Thymus (tissue), 11 donors: ENCODE data around the gene FAM120B. TPM values are rescaled to one million over a fixed set of nuclear protein-coding genes. Genes with fewer than 3 reads are reported as not detected.

Experiments used
- DNase-seq, 9 donors: peaks; one replicate each; pipeline ENCODE4 v3.0.0-alpha.2; 2013; ENCODE audit warnings: low spot score in 9 of 9, low read depth in 6 of 9, missing footprints in 1 of 9
- H3K27ac ChIP-seq, 2 donors: one replicate each; pipeline ENCODE4 v1.5.1; 2013; ENCODE audit warnings: control low read depth in 1 of 2, low read depth in 1 of 2, low read length in 1 of 2, mild to moderate bottlenecking in 1 of 2, moderate library complexity in 1 of 2
- H3K27me3 ChIP-seq, 2 donors: one replicate each; pipeline ENCODE4 v1.5.1; 2013; ENCODE audit warnings: low read length in 1 of 2; ENCODE audit not compliant: control insufficient read depth in 2 of 2, insufficient read depth in 1 of 2
- H3K36me3 ChIP-seq, 2 donors: one replicate each; pipeline ENCODE4 v1.5.1; 2013; ENCODE audit warnings: low read length in 1 of 2, mild to moderate bottlenecking in 1 of 2, moderate library complexity in 1 of 2; ENCODE audit not compliant: control insufficient read depth in 2 of 2, insufficient read depth in 2 of 2
- H3K4me1 ChIP-seq, 2 donors: one replicate each; pipeline ENCODE4 v1.5.1; 2013; ENCODE audit warnings: low read length in 2 of 2; ENCODE audit not compliant: control insufficient read depth in 2 of 2, insufficient read depth in 2 of 2
- H3K4me3 ChIP-seq, 2 donors: one replicate each; pipeline ENCODE4 v1.5.1; 2013; ENCODE audit warnings: low read length in 2 of 2, control low read depth in 1 of 2, mild to moderate bottlenecking in 1 of 2
- H3K9me3 ChIP-seq, 2 donors: one replicate each; pipeline ENCODE4 v1.5.1; 2013; ENCODE audit warnings: low read length in 1 of 2, mild to moderate bottlenecking in 1 of 2; ENCODE audit not compliant: control insufficient read depth in 2 of 2, insufficient read depth in 1 of 2
- WGBS: extraction: QIAGEN DNeasy Blood & Tissue Kit; methylation state at CpG from one replicate; pipeline ENCODE4 v1.1.7; 2013; 5-methylcytosine and 5-hydroxymethylcytosine counted together
- polyA plus RNA-seq: library from polyadenylated mRNA; stranded (reverse); fragments of 200-250 nt; gene quantifications from one replicate; pipeline ENCODE4 v1.2.3, GENCODE V29; 2013
- total RNA-seq: library from RNA; stranded (reverse); fragments of 120-200 nt; gene quantifications from one replicate; pipeline ENCODE4 v1.2.4, GENCODE V29; 2013
- donor health status: healthy.

Gene FAM120B
- total and polyA plus RNA-seq, 2 donors = 12.1 to 13.6 TPM

DNA sequence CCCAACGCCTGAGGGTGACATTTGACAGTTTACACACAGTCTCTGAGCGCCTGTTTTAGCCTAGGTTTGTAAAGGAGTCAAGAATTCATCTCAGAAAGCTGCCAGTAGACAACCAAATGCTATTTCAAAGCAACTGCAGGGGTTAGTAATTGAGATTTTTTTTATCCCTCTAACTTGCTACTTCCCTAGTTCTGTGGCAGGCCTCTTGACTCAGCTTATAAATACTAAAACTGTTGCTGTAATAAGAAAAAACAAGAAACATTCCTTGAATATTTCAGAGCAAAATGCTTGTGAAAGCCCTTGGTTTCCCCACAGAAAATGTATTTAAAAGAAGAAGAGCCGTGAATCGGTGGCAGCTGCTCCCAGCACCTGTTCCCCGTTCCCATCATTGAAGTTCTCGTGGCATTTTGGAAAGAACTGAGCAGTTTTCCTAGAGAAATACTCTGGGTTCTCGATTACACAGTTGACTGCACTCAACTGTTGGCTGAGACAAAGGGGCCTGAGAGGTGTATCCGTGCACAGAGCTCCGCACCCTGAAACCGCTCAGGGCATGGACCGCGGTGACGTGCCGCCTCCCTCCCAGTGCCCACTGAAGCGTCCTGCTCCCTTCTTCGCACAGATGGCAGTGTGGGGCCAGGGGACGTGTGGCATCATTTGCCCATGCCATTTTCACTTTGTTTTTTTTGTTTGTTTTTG lies 36.6 kb upstream of the FAM120B start:
- H3K27ac ChIP-seq = peak overlapping the region in 1 of 2 donors; percentile 3
- WGBS = 89% methylated on average over 17 of the region's 17 CpGs

DNA sequence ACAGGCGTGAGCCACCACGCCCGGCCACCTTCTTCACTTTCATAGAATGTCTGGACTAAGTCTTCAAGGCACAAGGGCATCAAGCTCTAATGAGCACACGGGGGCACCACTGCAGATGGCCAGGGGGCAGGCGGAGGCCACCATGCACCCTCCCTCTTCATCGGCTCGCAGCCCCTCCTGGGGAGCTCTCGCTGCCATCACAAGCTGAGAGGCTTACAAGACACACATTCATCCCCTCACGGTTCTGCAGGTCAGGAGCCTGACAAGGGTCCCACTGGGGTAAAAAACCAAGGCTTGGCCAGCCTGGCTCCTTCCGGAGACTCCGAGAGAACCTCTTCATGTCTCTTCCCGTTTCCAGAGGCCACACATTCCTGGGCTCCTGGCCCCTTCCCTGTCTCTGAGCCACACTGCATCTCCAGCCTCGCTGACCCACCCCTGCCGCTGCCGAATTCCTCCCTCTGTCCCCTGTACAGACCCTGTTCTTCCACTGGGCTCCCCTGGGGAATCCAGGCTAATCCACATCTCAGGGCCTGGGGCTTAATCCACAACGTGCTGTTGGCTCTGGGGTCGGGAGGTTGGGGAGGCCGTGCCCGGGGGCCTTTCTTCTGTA lies 35.5 kb upstream of the FAM120B start:
- H3K9me3 ChIP-seq = peaks cover 0 to 4% of the 10 kb centered on the region in 2 donors
- H3K36me3 ChIP-seq = no peaks in the 10 kb centered on the region
- no peak for DNase-seq
- H3K27me3 ChIP-seq = peaks cover 0 to 10% of the 10 kb centered on the region in 2 donors
- 97% methylated on average over 19 of the region's 19 CpGs for WGBS
- H3K4me3 ChIP-seq = no peak overlapping the region
- peak overlapping the region in 1 of 2 donors; percentile 65 for H3K27ac ChIP-seq
- H3K4me1 ChIP-seq = peaks cover 8 to 20% of the 10 kb centered on the region in 2 donors

More for the DNA sequence above, 36.6 kb upstream of the FAM120B start:
- H3K4me3 ChIP-seq = no peak overlapping the region
- no peak for DNase-seq
- H3K27me3 ChIP-seq = peaks cover 0 to 13% of the 10 kb centered on the region in 2 donors
- H3K4me1 ChIP-seq = peaks cover 8 to 22% of the 10 kb centered on the region in 2 donors
- H3K9me3 ChIP-seq = peaks cover 0 to 4% of the 10 kb centered on the region in 2 donors
- H3K36me3 ChIP-seq = no peaks in the 10 kb centered on the region

- WGBS = 14% methylated on average over 32 of the region's 32 CpGs
- Histone ChIP-seq H3K4me3 (peak overlapping the region; percentile 14 to 37), H3K9me3 (peaks cover 0 to 4% of the 10 kb centered on the region in 2 donors), H3K27ac (peak overlapping the region; percentile 65 to 67), H3K36me3 (no peaks in the 10 kb centered on the region), H3K27me3 (peaks cover 0 to 10% of the 10 kb centered on the region in 2 donors), H3K4me1 (peaks cover 8 to 22% of the 10 kb centered on the region in 2 donors)
- peak in 8 of 9 donors; percentile 50 to 90 (median 70) for DNase-seq
Measured at GRCh38 chr6:170271771-170272314, 34.7 kb upstream of the FAM120B start.

GRCh38 chr6:170272341-170273065 lies 34.1 kb upstream of the FAM120B start:
- Histone ChIP-seq H3K27ac (peak overlapping the region; percentile 65 to 67), H3K36me3 (no peaks in the 10 kb centered on the region), H3K4me3 (peak overlapping the region; percentile 14 to 37), H3K4me1 (peaks cover 8 to 22% of the 10 kb centered on the region in 2 donors), H3K27me3 (peaks cover 0 to 10% of the 10 kb centered on the region in 2 donors), H3K9me3 (peaks cover 0 to 4% of the 10 kb centered on the region in 2 donors)
- no peak for DNase-seq
- 76% methylated on average over 30 of the region's 30 CpGs for WGBS

DNA sequence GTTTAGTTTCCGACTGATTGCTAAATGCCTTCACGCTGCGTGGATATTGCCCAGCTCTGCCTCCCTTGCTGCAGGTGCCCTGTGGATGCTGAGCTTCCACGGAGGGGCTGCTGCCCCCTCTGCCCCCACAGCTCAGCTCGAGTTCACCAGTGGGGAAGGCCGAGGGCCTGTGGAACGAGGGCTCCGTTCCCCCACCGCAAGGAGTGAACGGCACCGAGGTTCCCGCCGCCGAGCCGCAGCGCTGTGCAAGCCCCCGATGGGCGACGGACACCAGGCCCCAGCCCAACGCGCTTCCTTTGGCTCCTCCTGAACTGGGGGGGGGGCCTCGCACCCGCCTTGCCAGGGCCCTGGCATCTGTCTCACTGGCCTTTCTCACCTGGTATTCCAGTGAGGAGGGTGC lies 33.4 kb upstream of the FAM120B start:
- Histone ChIP-seq H3K36me3 (no peaks in the 10 kb centered on the region), H3K4me3 (no peak overlapping the region), H3K27me3 (peaks cover 0 to 10% of the 10 kb centered on the region in 2 donors), H3K9me3 (peaks cover 0 to 4% of the 10 kb centered on the region in 2 donors), H3K27ac (no peak overlapping the region), H3K4me1 (peaks cover 8 to 29% of the 10 kb centered on the region in 2 donors)
- WGBS = 98% methylated on average over 23 of the region's 23 CpGs
- DNase-seq = no peak

GRCh38 chr6:170273681-170274080 lies 32.9 kb upstream of the FAM120B start:
- DNase-seq = no peak
- H3K9me3 ChIP-seq = peaks cover 0 to 4% of the 10 kb centered on the region in 2 donors
- no peak overlapping the region for H3K27ac ChIP-seq
- WGBS = 86% methylated on average over 7 of the region's 7 CpGs
- no peak overlapping the region for H3K4me3 ChIP-seq
- H3K27me3 ChIP-seq = peaks cover 0 to 10% of the 10 kb centered on the region in 2 donors
- no peaks in the 10 kb centered on the region for H3K36me3 ChIP-seq
- H3K4me1 ChIP-seq = peaks cover 8 to 34% of the 10 kb centered on the region in 2 donors

- peaks cover 0 to 4% of the 10 kb centered on the region in 2 donors for H3K9me3 ChIP-seq
- no peak overlapping the region for H3K4me3 ChIP-seq
- no peak overlapping the region for H3K27ac ChIP-seq
- no peak for DNase-seq
- WGBS = 97% methylated on average over 36 of the region's 36 CpGs
- peaks cover 8 to 40% of the 10 kb centered on the region in 2 donors for H3K4me1 ChIP-seq
- H3K36me3 ChIP-seq = no peaks in the 10 kb centered on the region
- peaks cover 0 to 10% of the 10 kb centered on the region in 2 donors for H3K27me3 ChIP-seq
Measured at GRCh38 chr6:170274713-170275560, 31.6 kb upstream of the FAM120B start.

- 96% methylated on average over 29 of the region's 29 CpGs for WGBS
- Histone ChIP-seq H3K9me3 (peaks cover 0 to 4% of the 10 kb centered on the region in 2 donors), H3K27me3 (peaks cover 0 to 10% of the 10 kb centered on the region in 2 donors), H3K4me1 (peaks cover 8 to 38% of the 10 kb centered on the region in 2 donors), H3K4me3 (no peak overlapping the region), H3K36me3 (no peaks in the 10 kb centered on the region), H3K27ac (no peak overlapping the region)
- no peak for DNase-seq
Measured at GRCh38 chr6:170276369-170277057, 30.0 kb upstream of the FAM120B start.
